SK-N-SH treated with all-trans-retinoic acid at 6 μM for 48 hours (cell line): Measurements from ENCODE around the gene ERC1.

ENCODE experiments used
- GLIS3 ChIP-seq: fragments of 250-450 bp; sonication (Bioruptor Pico); IDR thresholded peaks from 2 replicates; pipeline ENCODE4 v1.5.0; 2020; ENCODE audit warnings: mild to moderate bottlenecking, moderate library complexity
- OSR1 ChIP-seq: fragments of 250-450 bp; sonication (Bioruptor Pico); IDR thresholded peaks from 2 replicates; pipeline ENCODE4 v1.8.0; 2022; ENCODE audit warnings: moderate library complexity, mild to moderate bottlenecking, inconsistent platforms
- ZFP3 ChIP-seq: fragments of 250-450 bp; sonication (Bioruptor Pico); IDR thresholded peaks from 2 replicates; pipeline ENCODE4 v1.5.0; 2020; ENCODE audit warnings: mild to moderate bottlenecking, moderate library complexity
- TF ChIP-seq, protein P1 (sequence below): fragments of 250-450 bp; sonication (Bioruptor Pico); IDR thresholded peaks from 2 replicates; pipeline ENCODE4 v1.8.0; 2020; ENCODE audit warnings: mild to moderate bottlenecking, moderate library complexity, borderline replicate concordance

DNA sequence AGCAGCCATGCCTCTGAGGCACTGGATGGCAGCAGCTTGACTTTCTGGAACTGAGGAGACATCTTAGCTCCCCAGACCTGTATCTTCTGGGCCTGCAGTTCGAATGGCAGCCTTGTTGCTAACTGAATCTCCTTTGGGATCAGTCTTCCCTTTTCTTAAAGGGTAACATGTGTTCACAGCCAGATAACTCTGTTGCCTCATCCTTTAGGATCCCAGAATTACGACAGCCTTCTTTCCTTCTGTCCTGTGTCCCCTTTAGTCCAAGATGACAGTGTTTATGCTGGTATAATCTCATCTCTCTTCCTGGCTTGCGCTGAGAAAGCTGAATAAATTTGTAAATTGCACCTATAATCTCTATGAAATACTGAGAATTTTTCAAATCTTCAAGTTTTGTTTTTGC lies 9.1 kb upstream of the ERC1 start:
- no peak for TF ChIP-seq ZFP3
- TF ChIP-seq, protein P1, sequence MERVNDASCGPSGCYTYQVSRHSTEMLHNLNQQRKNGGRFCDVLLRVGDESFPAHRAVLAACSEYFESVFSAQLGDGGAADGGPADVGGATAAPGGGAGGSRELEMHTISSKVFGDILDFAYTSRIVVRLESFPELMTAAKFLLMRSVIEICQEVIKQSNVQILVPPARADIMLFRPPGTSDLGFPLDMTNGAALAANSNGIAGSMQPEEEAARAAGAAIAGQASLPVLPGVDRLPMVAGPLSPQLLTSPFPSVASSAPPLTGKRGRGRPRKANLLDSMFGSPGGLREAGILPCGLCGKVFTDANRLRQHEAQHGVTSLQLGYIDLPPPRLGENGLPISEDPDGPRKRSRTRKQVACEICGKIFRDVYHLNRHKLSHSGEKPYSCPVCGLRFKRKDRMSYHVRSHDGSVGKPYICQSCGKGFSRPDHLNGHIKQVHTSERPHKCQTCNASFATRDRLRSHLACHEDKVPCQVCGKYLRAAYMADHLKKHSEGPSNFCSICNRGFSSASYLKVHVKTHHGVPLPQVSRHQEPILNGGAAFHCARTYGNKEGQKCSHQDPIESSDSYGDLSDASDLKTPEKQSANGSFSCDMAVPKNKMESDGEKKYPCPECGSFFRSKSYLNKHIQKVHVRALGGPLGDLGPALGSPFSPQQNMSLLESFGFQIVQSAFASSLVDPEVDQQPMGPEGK (CRISPR knock-in tag): no peak
- no peak for TF ChIP-seq GLIS3 (CRISPR knock-in tag)
- TF ChIP-seq OSR1 (CRISPR knock-in tag): no peak
